HepG2 (cell line): ENCODE measurements around the gene M1AP. TPM values are rescaled to one million over a fixed set of nuclear protein-coding genes. Genes with fewer than 3 reads are reported as not detected.

Experiments used
- ATAC-seq: fragments of 200-7000 bp; cut with Tn5 transposase; 3 replicates; pipeline ENCODE4 v1.9.1; 2020; ENCODE audit warnings: mild to moderate bottlenecking, moderate library complexity
- BruUV-seq: library from RNA; stranded (reverse); fragments of 400-500 nt; replicated peaks from 2 replicates; lab custom pipeline; 2021; lab: Mats Ljungman, UMichigan
- CTCF ChIA-PET: fragments of 300-600 bp; formaldehyde crosslinking; extraction: SDS; loops from one replicate; lab custom pipeline; 2021; ENCODE audit warnings: low total read pairs, inconsistent platforms, low intra/inter-chr PET ratio; lab: Yijun Ruan, JAX
- POLR2A ChIA-PET: fragments of 350-600 bp; sonication (Branson Sonifier 250); formaldehyde crosslinking; loops from one replicate; lab custom pipeline; 2020; ENCODE audit warnings: antibody characterized with exemption, inconsistent platforms; lab: Yijun Ruan, JAX
- DNase-seq: peaks from one replicate; pipeline ENCODE4 v3.0.0-alpha.2; 2015; ENCODE audit warnings: low spot score
- FAIRE-seq: peaks from 3 replicates; lab custom pipeline; 2011; peaks lifted over from hg19 to GRCh38; lab: Jason Lieb, UNC
- H2AFZ ChIP-seq: one replicate; pipeline ENCODE4 v1.6.1; 2011; ENCODE audit warnings: low read length, inconsistent platforms
- H3K27ac ChIP-seq: fragments of 300-600 bp; 3 replicates; pipeline ENCODE4 v1.8.0; 2011; ENCODE audit warnings: mixed run types, mild to moderate bottlenecking, mixed read lengths, low read length, inconsistent platforms; ENCODE audit not compliant: insufficient read depth; ENCODE audit errors: extremely low read length
- H3K27me3 ChIP-seq, 2 experiments: fragments of 200-600 bp in 1 of 2; 2 replicates in 1 of 2; 3 replicates in 1 of 2; pipeline versions ENCODE4 v1.6.0 to v1.8.0; 2011; ENCODE audit warnings: low read length in 2 of 2, mild to moderate bottlenecking in 2 of 2, moderate library complexity in 2 of 2, inconsistent platforms in 1 of 2; ENCODE audit not compliant: insufficient read depth in 2 of 2, control insufficient read depth in 1 of 2
- H3K36me3 ChIP-seq, 2 experiments: fragments of 200-600 bp in 1 of 2; replicated peaks in 1 of 2; 2 replicates in 1 of 2; 3 replicates in 1 of 2; pipeline versions ENCODE4 v1.5.1 to v1.8.0; 2011; ENCODE audit warnings: low read length in 2 of 2, inconsistent platforms in 1 of 2; ENCODE audit not compliant: insufficient read depth in 2 of 2, control insufficient read depth in 1 of 2
- H3K4me1 ChIP-seq: 2 replicates; pipeline ENCODE4 v1.5.1; 2012; ENCODE audit warnings: low read length, inconsistent platforms; ENCODE audit not compliant: insufficient read depth
- H3K4me2 ChIP-seq: 2 replicates; pipeline ENCODE4 v1.6.0; 2011; ENCODE audit warnings: low read depth, low read length, inconsistent platforms
- H3K4me3 ChIP-seq, 3 experiments: fragments of 200-600 bp in 1 of 3; sonication (generic), shearing (Covaris generic) in 1 of 3; replicated peaks in 1 of 3; 2 replicates each; pipeline ENCODE4 v1.5.1; 2011 to 2016; ENCODE audit warnings: low read length in 3 of 3, inconsistent platforms in 2 of 3, low read depth in 2 of 3, mild to moderate bottlenecking in 2 of 3, control low read depth in 1 of 3, mixed read lengths in 1 of 3; ENCODE audit not compliant: insufficient read depth in 1 of 3
- H3K79me2 ChIP-seq: one replicate; pipeline ENCODE4 v1.6.1; 2011; ENCODE audit warnings: low read length, inconsistent platforms; ENCODE audit not compliant: insufficient read depth
- H3K9ac ChIP-seq: 2 replicates; pipeline ENCODE4 v1.6.0; 2011; ENCODE audit warnings: mild to moderate bottlenecking, low read depth, low read length, inconsistent platforms; ENCODE audit not compliant: insufficient read depth
- H3K9me3 ChIP-seq: 2 replicates; pipeline ENCODE4 v1.5.1; 2012; ENCODE audit warnings: mild to moderate bottlenecking, low read length
- H4K20me1 ChIP-seq: 2 replicates; pipeline ENCODE4 v1.6.0; 2011; ENCODE audit warnings: inconsistent platforms, mild to moderate bottlenecking, low read length, moderate library complexity; ENCODE audit not compliant: insufficient read depth
- ARID5B ChIP-seq: IDR thresholded peaks from 2 replicates; pipeline ENCODE4 v1.4.0; 2020; ENCODE audit warnings: mild to moderate bottlenecking, missing genetic modification reagents
- BCLAF1 ChIP-seq: fragments of 450-650 bp; IDR thresholded peaks from 2 replicates; pipeline ENCODE4 v1.6.1; 2017; ENCODE audit warnings: mild to moderate bottlenecking
- CENPBD1 ChIP-seq: sonication (generic); formaldehyde crosslinking; IDR thresholded peaks from 2 replicates; pipeline ENCODE4 v1.8.0; 2022; ENCODE audit warnings: missing genetic modification reagents, low read depth, mild to moderate bottlenecking, borderline replicate concordance
- IKZF4 ChIP-seq: sonication (generic); formaldehyde crosslinking; IDR thresholded peaks from 2 replicates; pipeline ENCODE4 v1.5.1; 2020; ENCODE audit warnings: borderline replicate concordance, mild to moderate bottlenecking, low read depth, missing genetic modification reagents; ENCODE audit errors: not compliant biosample characterization
- RORA ChIP-seq: sonication (generic); formaldehyde crosslinking; IDR thresholded peaks from 2 replicates; pipeline ENCODE4 v1.5.0; 2020; ENCODE audit warnings: mild to moderate bottlenecking, missing genetic modification reagents, moderate library complexity
- SOX6 ChIP-seq, 2 experiments: fragments of 450-650 bp in 1 of 2; sonication (generic) in 1 of 2; formaldehyde crosslinking in 1 of 2; IDR thresholded peaks; 2 replicates each; pipeline versions ENCODE4 v1.4.0 to v1.6.1; 2017 to 2020; ENCODE audit warnings: antibody characterized with exemption in 1 of 2, mild to moderate bottlenecking in 1 of 2, missing genetic modification reagents in 1 of 2
- ZFP36L1 ChIP-seq: sonication (generic); formaldehyde crosslinking; IDR thresholded peaks from 2 replicates; pipeline ENCODE4 v1.8.0; 2022; ENCODE audit warnings: mild to moderate bottlenecking, missing genetic modification reagents, moderate library complexity
- ZIK1 ChIP-seq: sonication (generic); formaldehyde crosslinking; IDR thresholded peaks from 2 replicates; pipeline ENCODE4 v1.5.0; 2020; ENCODE audit warnings: mild to moderate bottlenecking, low read depth, missing genetic modification reagents, borderline replicate concordance
- ZNF205 ChIP-seq: IDR thresholded peaks from 2 replicates; pipeline ENCODE4 v1.6.1; 2018; ENCODE audit warnings: missing biosample characterization, missing genetic modification reagents
- ZNF232 ChIP-seq: sonication (generic); formaldehyde crosslinking; IDR thresholded peaks from 2 replicates; pipeline ENCODE4 v1.4.0; 2020; ENCODE audit warnings: missing genetic modification reagents, borderline replicate concordance
- ZNF326 ChIP-seq: sonication (generic); formaldehyde crosslinking; IDR thresholded peaks from 2 replicates; pipeline ENCODE4 v1.4.0; 2020; ENCODE audit warnings: missing genetic modification reagents, borderline replicate concordance
- ZNF543 ChIP-seq: sonication (generic); formaldehyde crosslinking; IDR thresholded peaks from 2 replicates; pipeline ENCODE4 v1.4.0; 2020; ENCODE audit warnings: mild to moderate bottlenecking, missing genetic modification reagents
- ZNF761 ChIP-seq: sonication (generic); formaldehyde crosslinking; conservative IDR thresholded peaks from 2 replicates; pipeline ENCODE4 v1.4.0; 2020; ENCODE audit warnings: mild to moderate bottlenecking, missing genetic modification reagents
- WGBS: methylation state at CpG from one replicate; pipeline ENCODE4 v1.1.6; 2017; ENCODE audit warnings: low lambda C conversion rate; 5-methylcytosine and 5-hydroxymethylcytosine counted together
- in situ Hi-C: cut with HindIII; loops from 2 replicates; pipeline ENCODE4 v1.10.0; 2017; ENCODE audit warnings: low pct_unique_long_range_greater_than_20kb; ENCODE audit not compliant: extremely low pct_ligation_motif_present
- intact Hi-C: fragments of 100-400 bp; cut with micrococcal nuclease; formaldehyde crosslinking; loops from one replicate; pipeline ENCODE4 v1.10.0; 2022; ENCODE audit not compliant: unreplicated experiment
- polyA plus RNA-seq, 8 experiments: library from polyadenylated mRNA; depleted of rRNA in 3 of 8; stranded (reverse) in 7 of 8; unstranded in 1 of 8; fragments of >200 nt; fragmentation: Illumina TruSeq in 4 of 8; extraction: Trizol in 4 of 8; gene quantifications; 2 replicates each; pipeline versions ENCODE4 v1.2.1 to v1.2.3, GENCODE V29; 2011 to 2016; ENCODE audit warnings: low read depth in 4 of 8, missing spikeins in 1 of 8, mixed read lengths in 1 of 8; ENCODE audit not compliant: insufficient read depth in 1 of 8
- total RNA-seq, 5 experiments: library from RNA; depleted of rRNA; stranded (reverse); fragments of >200 nt; fragmentation: Illumina TruSeq; extraction: Trizol; gene quantifications; 2 replicates each; pipeline ENCODE4 v1.2.3, GENCODE V29; 2016; ENCODE audit warnings: low read depth in 1 of 5

Gene M1AP
- total and polyA plus RNA-seq, 2 of the 13 experiments (the other 11 are each of a cell fraction or from before 2014, with no cell fraction given) = not detected

- H4K20me1 ChIP-seq = no peaks in the 10 kb centered on the region
- ChIA-PET POLR2A (no interaction called here), CTCF (no interaction called here)
- intact Hi-C loops (no loop called here), in situ Hi-C loops (no loop called here)
- WGBS = 2% methylated on average over 1 of the region's 1 CpG
- H3K9me3 ChIP-seq = no peaks in the 10 kb centered on the region
- BruUV-seq = no TSS peak
- ATAC-seq (no peak), FAIRE-seq (no peak), DNase-seq (no peak)
- H3K79me2 ChIP-seq = no peaks in the 10 kb centered on the region
- H3K9ac ChIP-seq = no peak overlapping the region
- H3K4me3 ChIP-seq = no peak overlapping the region
- H3K4me1 ChIP-seq = peaks cover 12% of the 10 kb centered on the region
- no peak overlapping the region for H3K27ac ChIP-seq
- no peak overlapping the region for H2AFZ ChIP-seq
- H3K27me3 ChIP-seq = peaks cover 0 to 34% of the 10 kb centered on the region in 2 experiments; a peak in 4 of 5 replicates
- H3K36me3 ChIP-seq = no peaks in the 10 kb centered on the region
- no peak overlapping the region for H3K4me2 ChIP-seq
- TF ChIP-seq SOX6 (IDR thresholded peaks at IDR 0.05) (no peak), SOX6 (CRISPR knock-in tag; IDR thresholded peaks at IDR 0.05) (no peak), ZNF205 (CRISPR knock-in tag) (no peak), ZNF543 (CRISPR knock-in tag) (no peak), RORA (CRISPR knock-in tag) (no peak), IKZF4 (CRISPR knock-in tag) (no peak), ZFP36L1 (no peak), ZNF232 (CRISPR knock-in tag) (no peak), ZNF326 (CRISPR knock-in tag) (no peak), CENPBD1 (no peak), ZNF761 (CRISPR knock-in tag) (no peak), ARID5B (CRISPR knock-in tag) (no peak), ZIK1 (no peak), BCLAF1 (no peak)
Measured at GRCh38 chr2:74569686-74570085, 78.4 kb downstream of the M1AP start.
